HepG2 (cell line): ENCODE measurements around the gene ZNF883. TPM values are rescaled to one million over a fixed set of nuclear protein-coding genes. Genes with fewer than 3 reads are reported as not detected.
A peak's percentile ranks its signal among the peaks of the same experiment; 100 is the strongest.

Experiments used
- ATAC-seq: fragments of 200-7000 bp; cut with Tn5 transposase; 3 replicates; pipeline ENCODE4 v1.9.1; 2020; ENCODE audit warnings: mild to moderate bottlenecking, moderate library complexity
- BruUV-seq: library from RNA; stranded (reverse); fragments of 400-500 nt; replicated peaks from 2 replicates; lab custom pipeline; 2021; lab: Mats Ljungman, UMichigan
- CTCF ChIA-PET: fragments of 300-600 bp; formaldehyde crosslinking; extraction: SDS; loops from one replicate; lab custom pipeline; 2021; ENCODE audit warnings: low total read pairs, inconsistent platforms, low intra/inter-chr PET ratio; lab: Yijun Ruan, JAX
- POLR2A ChIA-PET: fragments of 350-600 bp; sonication (Branson Sonifier 250); formaldehyde crosslinking; loops from one replicate; lab custom pipeline; 2020; ENCODE audit warnings: antibody characterized with exemption, inconsistent platforms; lab: Yijun Ruan, JAX
- DNase-seq: peaks from one replicate; pipeline ENCODE4 v3.0.0-alpha.2; 2015; ENCODE audit warnings: low spot score
- FAIRE-seq: peaks from 3 replicates; lab custom pipeline; 2011; peaks lifted over from hg19 to GRCh38; lab: Jason Lieb, UNC
- H2AFZ ChIP-seq: one replicate; pipeline ENCODE4 v1.6.1; 2011; ENCODE audit warnings: low read length, inconsistent platforms
- H3K27ac ChIP-seq: fragments of 300-600 bp; 3 replicates; pipeline ENCODE4 v1.8.0; 2011; ENCODE audit warnings: mixed run types, mild to moderate bottlenecking, mixed read lengths, low read length, inconsistent platforms; ENCODE audit not compliant: insufficient read depth; ENCODE audit errors: extremely low read length
- H3K27me3 ChIP-seq, 2 experiments: fragments of 200-600 bp in 1 of 2; 2 replicates in 1 of 2; 3 replicates in 1 of 2; pipeline versions ENCODE4 v1.6.0 to v1.8.0; 2011; ENCODE audit warnings: low read length in 2 of 2, mild to moderate bottlenecking in 2 of 2, moderate library complexity in 2 of 2, inconsistent platforms in 1 of 2; ENCODE audit not compliant: insufficient read depth in 2 of 2, control insufficient read depth in 1 of 2
- H3K36me3 ChIP-seq, 2 experiments: fragments of 200-600 bp in 1 of 2; replicated peaks in 1 of 2; 2 replicates in 1 of 2; 3 replicates in 1 of 2; pipeline versions ENCODE4 v1.5.1 to v1.8.0; 2011; ENCODE audit warnings: low read length in 2 of 2, inconsistent platforms in 1 of 2; ENCODE audit not compliant: insufficient read depth in 2 of 2, control insufficient read depth in 1 of 2
- H3K4me1 ChIP-seq: 2 replicates; pipeline ENCODE4 v1.5.1; 2012; ENCODE audit warnings: low read length, inconsistent platforms; ENCODE audit not compliant: insufficient read depth
- H3K4me2 ChIP-seq: 2 replicates; pipeline ENCODE4 v1.6.0; 2011; ENCODE audit warnings: low read depth, low read length, inconsistent platforms
- H3K4me3 ChIP-seq, 3 experiments: fragments of 200-600 bp in 1 of 3; sonication (generic), shearing (Covaris generic) in 1 of 3; replicated peaks in 1 of 3; 2 replicates each; pipeline ENCODE4 v1.5.1; 2011 to 2016; ENCODE audit warnings: low read length in 3 of 3, inconsistent platforms in 2 of 3, low read depth in 2 of 3, mild to moderate bottlenecking in 2 of 3, control low read depth in 1 of 3, mixed read lengths in 1 of 3; ENCODE audit not compliant: insufficient read depth in 1 of 3
- H3K79me2 ChIP-seq: one replicate; pipeline ENCODE4 v1.6.1; 2011; ENCODE audit warnings: low read length, inconsistent platforms; ENCODE audit not compliant: insufficient read depth
- H3K9ac ChIP-seq: 2 replicates; pipeline ENCODE4 v1.6.0; 2011; ENCODE audit warnings: mild to moderate bottlenecking, low read depth, low read length, inconsistent platforms; ENCODE audit not compliant: insufficient read depth
- H3K9me3 ChIP-seq: 2 replicates; pipeline ENCODE4 v1.5.1; 2012; ENCODE audit warnings: mild to moderate bottlenecking, low read length
- H4K20me1 ChIP-seq: 2 replicates; pipeline ENCODE4 v1.6.0; 2011; ENCODE audit warnings: inconsistent platforms, mild to moderate bottlenecking, low read length, moderate library complexity; ENCODE audit not compliant: insufficient read depth
- CEBPG ChIP-seq: IDR thresholded peaks from 2 replicates; pipeline ENCODE4 v1.6.1; 2016
- CTCF ChIP-seq: sonication (generic); formaldehyde crosslinking; IDR thresholded peaks from 2 replicates; pipeline ENCODE4 v1.5.0; 2020; ENCODE audit warnings: mild to moderate bottlenecking, missing genetic modification reagents, moderate library complexity
- HNF1A ChIP-seq, 2 experiments: sonication (generic) in 1 of 2; formaldehyde crosslinking in 1 of 2; IDR thresholded peaks; 2 replicates each; pipeline versions ENCODE4 v1.4.0 to v1.6.1; 2016 to 2020; ENCODE audit warnings: borderline replicate concordance in 1 of 2, low read depth in 1 of 2, mild to moderate bottlenecking in 1 of 2, missing genetic modification reagents in 1 of 2
- IRF1 ChIP-seq: sonication (generic); formaldehyde crosslinking; IDR thresholded peaks from 2 replicates; pipeline ENCODE4 v1.4.0; 2020; ENCODE audit warnings: low read depth, mild to moderate bottlenecking, missing genetic modification reagents
- MIXL1 ChIP-seq: IDR thresholded peaks from 2 replicates; pipeline ENCODE4 v1.6.1; 2016
- MXD3 ChIP-seq: IDR thresholded peaks from 2 replicates; pipeline ENCODE4 v1.6.1; 2016; ENCODE audit warnings: mild to moderate bottlenecking, missing biosample characterization, missing genetic modification reagents
- PAWR ChIP-seq: sonication (generic); formaldehyde crosslinking; IDR thresholded peaks from 2 replicates; pipeline ENCODE4 v1.4.0; 2020; ENCODE audit warnings: missing genetic modification reagents, mild to moderate bottlenecking, borderline replicate concordance
- SMC3 ChIP-seq: IDR thresholded peaks from 2 replicates; pipeline ENCODE4 v1.6.1; 2011; ENCODE audit warnings: low read length, improper control_type of control experiment
- SMYD3 ChIP-seq: sonication (generic); formaldehyde crosslinking; IDR thresholded peaks from 2 replicates; pipeline ENCODE4 v1.8.1; 2023; ENCODE audit warnings: mild to moderate bottlenecking, missing genetic modification reagents
- STAG1 ChIP-seq: sonication (generic); formaldehyde crosslinking; IDR thresholded peaks from 2 replicates; pipeline ENCODE4 v1.4.0; 2020; ENCODE audit warnings: missing genetic modification reagents
- ZNF543 ChIP-seq: sonication (generic); formaldehyde crosslinking; IDR thresholded peaks from 2 replicates; pipeline ENCODE4 v1.4.0; 2020; ENCODE audit warnings: mild to moderate bottlenecking, missing genetic modification reagents
- ZNF567 ChIP-seq: sonication (generic); formaldehyde crosslinking; IDR thresholded peaks from 2 replicates; pipeline ENCODE4 v1.8.1; 2023; ENCODE audit warnings: mild to moderate bottlenecking, missing genetic modification reagents, borderline replicate concordance
- ZUFSP ChIP-seq: sonication (generic); formaldehyde crosslinking; IDR thresholded peaks from 2 replicates; pipeline ENCODE4 v1.9.0; 2021; ENCODE audit warnings: missing genetic modification reagents, mild to moderate bottlenecking, borderline replicate concordance
- WGBS: methylation state at CpG from one replicate; pipeline ENCODE4 v1.1.6; 2017; ENCODE audit warnings: low lambda C conversion rate; 5-methylcytosine and 5-hydroxymethylcytosine counted together
- in situ Hi-C: cut with HindIII; loops from 2 replicates; pipeline ENCODE4 v1.10.0; 2017; ENCODE audit warnings: low pct_unique_long_range_greater_than_20kb; ENCODE audit not compliant: extremely low pct_ligation_motif_present
- intact Hi-C: fragments of 100-400 bp; cut with micrococcal nuclease; formaldehyde crosslinking; loops from one replicate; pipeline ENCODE4 v1.10.0; 2022; ENCODE audit not compliant: unreplicated experiment
- polyA plus RNA-seq, 8 experiments: library from polyadenylated mRNA; depleted of rRNA in 3 of 8; stranded (reverse) in 7 of 8; unstranded in 1 of 8; fragments of >200 nt; fragmentation: Illumina TruSeq in 4 of 8; extraction: Trizol in 4 of 8; gene quantifications; 2 replicates each; pipeline versions ENCODE4 v1.2.1 to v1.2.3, GENCODE V29; 2011 to 2016; ENCODE audit warnings: low read depth in 4 of 8, missing spikeins in 1 of 8, mixed read lengths in 1 of 8; ENCODE audit not compliant: insufficient read depth in 1 of 8
- total RNA-seq, 5 experiments: library from RNA; depleted of rRNA; stranded (reverse); fragments of >200 nt; fragmentation: Illumina TruSeq; extraction: Trizol; gene quantifications; 2 replicates each; pipeline ENCODE4 v1.2.3, GENCODE V29; 2016; ENCODE audit warnings: low read depth in 1 of 5

The ZNF883 gene
- total and polyA plus RNA-seq, 2 of the 13 experiments (the other 11 are each of a cell fraction or from before 2014, with no cell fraction given): 5.3 to 10.0 TPM

GRCh38 chr9:112925058-112925641, 86.8 kb downstream of the ZNF883 start:
- Histone ChIP-seq H3K9ac (no peak overlapping the region), H4K20me1 (no peaks in the 10 kb centered on the region), H3K9me3 (no peaks in the 10 kb centered on the region), H3K27me3 (peaks cover 1 to 4% of the 10 kb centered on the region in 2 experiments; a peak in 1 of 5 replicates), H3K36me3 (no peaks in the 10 kb centered on the region), H3K79me2 (no peaks in the 10 kb centered on the region), H3K27ac (no peak overlapping the region), H3K4me3 (no peak overlapping the region), H3K4me1 (no peaks in the 10 kb centered on the region), H2AFZ (no peak overlapping the region), H3K4me2 (peak overlapping the region; percentile 20; the same call in 1 of the 2 replicates)
- peak; percentile 81 for ATAC-seq
- in situ Hi-C loops (no loop called here), intact Hi-C loops (loop anchor here (5.0 kb wide), 1 partner anchor 187 kb away; no protein-coding TSS in a partner anchor)
- no TSS peak for BruUV-seq
- FAIRE-seq: peak; percentile 72
- WGBS: 3% methylated on average over 8 of the region's 8 CpGs
- ChIA-PET CTCF (interaction anchor here (1.1 to 6.3 kb wide), 2 partner anchors 46 to 187 kb away, joined by 6 to 74 read pairs; no protein-coding TSS in a partner anchor), POLR2A (no interaction called here)
- DNase-seq: peak; percentile 45
- TF ChIP-seq PAWR (CRISPR knock-in tag) (no peak), SMYD3 (CRISPR knock-in tag) (no peak), ZUFSP (CRISPR knock-in tag) (no peak), IRF1 (no peak), ZNF543 (CRISPR knock-in tag) (no peak), STAG1 (CRISPR knock-in tag) (peak; percentile 87), MXD3 (CRISPR knock-in tag) (no peak), SMC3 (peak; percentile 80), MIXL1 (CRISPR knock-in tag) (peak; percentile 62; the same call in 1 of the 2 replicates), CTCF (CRISPR knock-in tag) (peak; percentile 79), ZNF567 (CRISPR knock-in tag) (no peak), HNF1A (IDR thresholded peaks at IDR 0.05; ENCODE audit: low read depth) (no peak), HNF1A (CRISPR knock-in tag; IDR thresholded peaks at IDR 0.05; ENCODE audit: borderline replicate concordance) (no peak), CEBPG (CRISPR knock-in tag) (0 out of 2 replicates have a peak, but pooled peaks have one; percentile 16)
